Choroid plexus epithelial cell (primary cell): ENCODE results near the gene CPEB1.

Experiments
- DNase-seq: peaks from one replicate; pipeline ENCODE4 v3.0.0-alpha.2; 2010; ENCODE audit warnings: low read depth
- H3K4me3 ChIP-seq: 2 replicates; pipeline ENCODE4 v1.5.1; 2011; ENCODE audit warnings: low read depth, mild to moderate bottlenecking, control low read depth, low read length, moderate library complexity
- TF ChIP-seq, protein P1 (sequence below): conservative IDR thresholded peaks from 2 replicates; pipeline ENCODE4 v1.5.1; 2011; ENCODE audit warnings: low read depth, mild to moderate bottlenecking, control low read depth, inconsistent platforms, low read length, moderate library complexity

Gene CPEB1

DNA sequence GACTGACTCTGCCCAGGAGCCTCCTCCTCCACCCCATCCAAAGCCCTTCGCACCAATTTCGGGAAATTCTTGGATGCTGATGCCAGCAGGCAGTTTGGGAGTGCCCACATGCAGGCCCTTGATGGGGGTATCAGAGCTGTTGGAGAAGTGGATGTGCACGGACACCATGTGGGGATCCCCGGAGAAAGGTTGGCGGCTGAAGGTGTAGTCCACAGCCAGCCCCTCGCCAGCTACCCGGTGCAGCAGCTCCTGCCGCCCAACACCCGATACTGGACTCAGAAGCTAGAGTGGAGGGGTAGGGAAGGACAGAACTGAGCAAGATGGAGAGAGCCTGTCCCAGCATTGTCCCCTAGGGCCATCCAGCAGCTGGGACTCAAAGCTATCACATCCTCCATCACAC is 15.5 kb upstream of the CPEB1 start:
- no peak overlapping the region for H3K4me3 ChIP-seq
- TF ChIP-seq, protein P1, sequence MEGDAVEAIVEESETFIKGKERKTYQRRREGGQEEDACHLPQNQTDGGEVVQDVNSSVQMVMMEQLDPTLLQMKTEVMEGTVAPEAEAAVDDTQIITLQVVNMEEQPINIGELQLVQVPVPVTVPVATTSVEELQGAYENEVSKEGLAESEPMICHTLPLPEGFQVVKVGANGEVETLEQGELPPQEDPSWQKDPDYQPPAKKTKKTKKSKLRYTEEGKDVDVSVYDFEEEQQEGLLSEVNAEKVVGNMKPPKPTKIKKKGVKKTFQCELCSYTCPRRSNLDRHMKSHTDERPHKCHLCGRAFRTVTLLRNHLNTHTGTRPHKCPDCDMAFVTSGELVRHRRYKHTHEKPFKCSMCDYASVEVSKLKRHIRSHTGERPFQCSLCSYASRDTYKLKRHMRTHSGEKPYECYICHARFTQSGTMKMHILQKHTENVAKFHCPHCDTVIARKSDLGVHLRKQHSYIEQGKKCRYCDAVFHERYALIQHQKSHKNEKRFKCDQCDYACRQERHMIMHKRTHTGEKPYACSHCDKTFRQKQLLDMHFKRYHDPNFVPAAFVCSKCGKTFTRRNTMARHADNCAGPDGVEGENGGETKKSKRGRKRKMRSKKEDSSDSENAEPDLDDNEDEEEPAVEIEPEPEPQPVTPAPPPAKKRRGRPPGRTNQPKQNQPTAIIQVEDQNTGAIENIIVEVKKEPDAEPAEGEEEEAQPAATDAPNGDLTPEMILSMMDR = no peak
- DNase-seq = no peak

- TF ChIP-seq, protein P1 = no peak
- no peak overlapping the region for H3K4me3 ChIP-seq
- DNase-seq = no peak
Observed at GRCh38 chr15:82660378-82660777, 13.2 kb upstream of the CPEB1 start.

- no peak for DNase-seq
- TF ChIP-seq, protein P1 = no peak
- H3K4me3 ChIP-seq = no peak overlapping the region
Observed at GRCh38 chr15:82656641-82657266, 9.6 kb upstream of the CPEB1 start.

- no peak overlapping the region for H3K4me3 ChIP-seq
- no peak for DNase-seq
- TF ChIP-seq, protein P1 = no peak
Observed at GRCh38 chr15:82655606-82656005, 8.4 kb upstream of the CPEB1 start.

DNA sequence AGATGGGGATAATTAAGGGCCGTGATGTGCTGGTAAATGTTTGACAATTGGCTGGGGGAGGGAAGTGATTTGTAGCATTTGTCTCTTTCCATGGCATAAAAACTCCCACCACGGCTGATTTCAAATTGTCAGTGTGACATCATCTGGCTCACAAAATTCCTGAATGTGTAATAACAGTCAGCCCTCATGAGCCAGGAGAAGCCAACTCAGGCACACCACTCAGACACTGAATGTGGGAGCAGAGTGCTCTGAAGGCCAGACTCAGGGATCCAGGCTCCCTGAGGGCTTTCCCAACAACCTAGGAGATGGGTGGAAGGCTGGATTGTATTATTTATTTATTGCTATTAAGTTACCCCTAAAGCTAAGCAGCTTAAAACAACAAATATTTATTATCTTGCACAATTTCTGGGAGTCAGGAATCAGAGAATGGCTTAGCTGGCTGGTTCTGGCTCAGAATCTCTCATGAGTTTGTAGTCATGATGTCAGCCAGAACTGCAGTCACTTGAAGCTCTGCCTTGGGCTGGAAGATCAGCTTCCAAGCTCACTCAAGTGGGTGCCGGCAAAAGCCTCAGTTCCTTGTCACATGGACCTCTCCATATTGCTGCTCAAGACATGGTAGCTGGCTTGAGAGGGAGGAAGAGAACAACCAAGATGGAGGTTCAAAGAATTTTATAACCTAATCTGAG is 6.5 kb upstream of the CPEB1 start:
- no peak overlapping the region for H3K4me3 ChIP-seq
- TF ChIP-seq, protein P1 = no peak
- DNase-seq = no peak

GRCh38 chr15:82651708-82652107 is 4.5 kb upstream of the CPEB1 start:
- no peak overlapping the region for H3K4me3 ChIP-seq
- DNase-seq = no peak
- TF ChIP-seq, protein P1 = no peak
